AG10803 (cell line): ENCODE results near the gene ACAP3.
"Not testable (repeated sequence)": the region's sequence is repeated elsewhere in the genome, so short reads cannot be mapped to it uniquely, and the experiment has no call there.

Experiments used
- DNase-seq: peaks from one replicate; pipeline ENCODE4 v3.0.0; 2010; ENCODE audit warnings: low read depth
- H3K4me3 ChIP-seq: 2 replicates; pipeline ENCODE4 v1.5.1; 2011; ENCODE audit warnings: mild to moderate bottlenecking, low read length, control low read depth
- CTCF ChIP-seq: conservative IDR thresholded peaks from 2 replicates; pipeline ENCODE4 v1.5.1; 2011; ENCODE audit warnings: mild to moderate bottlenecking, low read length, control low read depth, inconsistent platforms

ACAP3 gene

GRCh38 chr1:1250786-1251284, 56.9 kb downstream of the ACAP3 start:
- H3K4me3 ChIP-seq, result no peak overlapping the region
- TF ChIP-seq CTCF, result no peak
- no peak for DNase-seq

- H3K4me3 ChIP-seq, result not testable (repeated sequence)
Measured at GRCh38 chr1:1248009-1248913, 59.5 kb downstream of the ACAP3 start.

GRCh38 chr1:1247341-1247913, 60.3 kb downstream of the ACAP3 start:
- no peak for TF ChIP-seq CTCF
- no peak overlapping the region for H3K4me3 ChIP-seq
- DNase-seq, result no peak

More at GRCh38 chr1:1248009-1248913, 59.5 kb downstream of the ACAP3 start:
- not testable (repeated sequence) for DNase-seq

GRCh38 chr1:1246577-1247340, 61.0 kb downstream of the ACAP3 start, which contains the start of gene C1QTNF12:
C1QTNF12 (minus strand) TSS chr1:1246722; CDS start chr1:1246690, 32 bp downstream.
- no peak for DNase-seq
- TF ChIP-seq CTCF, result no peak
- H3K4me3 ChIP-seq, result no peak within 1 kb of the TSS

- DNase-seq, result no peak
Measured at GRCh38 chr1:1245817-1246576, 61.7 kb downstream of the ACAP3 start.

GRCh38 chr1:1245178-1245816, 62.4 kb downstream of the ACAP3 start:
- TF ChIP-seq CTCF, result no peak
- no peak for DNase-seq
- no peak overlapping the region for H3K4me3 ChIP-seq

More at GRCh38 chr1:1245817-1246576, 61.7 kb downstream of the ACAP3 start:
- no peak overlapping the region for H3K4me3 ChIP-seq
- TF ChIP-seq CTCF, result no peak
